PFSK-1 (cell line): ENCODE measurements around the gene UVSSA.

Source experiments
- FOXP2 ChIP-seq: optimal IDR thresholded peaks from 2 replicates; pipeline ENCODE3; 2011; ENCODE audit warnings: borderline replicate concordance, control low read depth, inconsistent platforms; ENCODE audit not compliant: insufficient read depth; ENCODE audit errors: extremely low read length, extremely low read depth
- POLR2AphosphoS5 ChIP-seq: IDR thresholded peaks from 2 replicates; pipeline ENCODE4 v1.6.1; 2012; ENCODE audit warnings: low read depth, mild to moderate bottlenecking, control low read depth, low read length, moderate library complexity
- SIN3A ChIP-seq: IDR thresholded peaks from 2 replicates; pipeline ENCODE4 v1.6.1; 2012; ENCODE audit warnings: mild to moderate bottlenecking, low read length, moderate library complexity, borderline replicate concordance; ENCODE audit not compliant: insufficient read depth
- TAF1 ChIP-seq: IDR thresholded peaks from 2 replicates; pipeline ENCODE4 v1.6.1; 2012; ENCODE audit warnings: low read length, control low read depth, borderline replicate concordance; ENCODE audit not compliant: insufficient read depth
- TF ChIP-seq, protein P1 (sequence below), 2 experiments: IDR thresholded peaks; 2 replicates each; pipeline versions ENCODE4 v1.6.1 to v1.8.0; 2011 to 2012; ENCODE audit warnings: low read depth in 2 of 2, low read length in 2 of 2, control low read depth in 1 of 2, inconsistent platforms in 1 of 2, mild to moderate bottlenecking in 1 of 2, moderate library complexity in 1 of 2; ENCODE audit not compliant: insufficient read depth in 1 of 2

Gene UVSSA

DNA sequence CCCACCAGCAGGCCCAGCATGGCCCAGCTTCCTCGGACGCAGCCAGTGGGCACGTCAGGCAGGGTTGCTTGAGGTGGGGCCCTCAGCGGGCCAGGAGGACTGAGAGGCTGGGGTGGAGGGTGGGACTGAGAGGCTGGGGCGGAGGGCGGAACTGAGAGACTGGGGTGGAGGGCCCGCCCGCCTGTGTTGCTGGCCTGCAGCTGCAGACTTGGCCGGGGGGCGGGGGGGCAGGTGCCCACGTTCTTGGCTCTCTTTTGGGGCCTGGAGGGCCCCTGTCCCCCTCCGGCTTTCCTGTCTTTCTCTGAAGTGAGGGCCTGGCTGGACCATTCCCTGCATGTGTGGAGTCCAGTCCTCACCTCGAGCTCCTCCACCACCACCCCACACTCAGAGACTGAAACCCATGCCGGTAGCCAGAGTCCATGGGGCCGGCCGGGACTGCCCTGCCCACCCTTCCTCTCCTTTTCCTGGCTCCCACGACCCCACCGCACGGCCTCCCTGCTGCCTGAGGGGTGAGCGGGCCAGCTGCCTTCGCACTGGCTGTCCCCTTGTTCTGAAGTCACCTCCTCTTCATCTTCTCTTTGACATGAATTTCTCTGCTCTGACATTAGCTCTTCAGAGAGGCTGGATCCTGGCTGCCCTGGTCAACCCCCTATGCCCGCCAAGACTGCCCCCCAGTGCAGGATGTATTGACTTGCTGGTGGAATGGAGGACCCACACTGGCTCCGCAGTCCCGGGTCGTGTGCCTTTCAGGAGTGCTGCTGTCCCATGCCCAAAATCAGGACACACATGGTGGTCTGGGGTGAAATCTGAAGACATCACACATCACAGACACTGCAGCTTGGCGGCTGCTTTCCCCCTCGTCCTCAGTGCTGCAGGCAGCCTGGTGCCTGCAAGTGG, 69.3 kb downstream of the UVSSA start:
- TF ChIP-seq, protein P1, sequence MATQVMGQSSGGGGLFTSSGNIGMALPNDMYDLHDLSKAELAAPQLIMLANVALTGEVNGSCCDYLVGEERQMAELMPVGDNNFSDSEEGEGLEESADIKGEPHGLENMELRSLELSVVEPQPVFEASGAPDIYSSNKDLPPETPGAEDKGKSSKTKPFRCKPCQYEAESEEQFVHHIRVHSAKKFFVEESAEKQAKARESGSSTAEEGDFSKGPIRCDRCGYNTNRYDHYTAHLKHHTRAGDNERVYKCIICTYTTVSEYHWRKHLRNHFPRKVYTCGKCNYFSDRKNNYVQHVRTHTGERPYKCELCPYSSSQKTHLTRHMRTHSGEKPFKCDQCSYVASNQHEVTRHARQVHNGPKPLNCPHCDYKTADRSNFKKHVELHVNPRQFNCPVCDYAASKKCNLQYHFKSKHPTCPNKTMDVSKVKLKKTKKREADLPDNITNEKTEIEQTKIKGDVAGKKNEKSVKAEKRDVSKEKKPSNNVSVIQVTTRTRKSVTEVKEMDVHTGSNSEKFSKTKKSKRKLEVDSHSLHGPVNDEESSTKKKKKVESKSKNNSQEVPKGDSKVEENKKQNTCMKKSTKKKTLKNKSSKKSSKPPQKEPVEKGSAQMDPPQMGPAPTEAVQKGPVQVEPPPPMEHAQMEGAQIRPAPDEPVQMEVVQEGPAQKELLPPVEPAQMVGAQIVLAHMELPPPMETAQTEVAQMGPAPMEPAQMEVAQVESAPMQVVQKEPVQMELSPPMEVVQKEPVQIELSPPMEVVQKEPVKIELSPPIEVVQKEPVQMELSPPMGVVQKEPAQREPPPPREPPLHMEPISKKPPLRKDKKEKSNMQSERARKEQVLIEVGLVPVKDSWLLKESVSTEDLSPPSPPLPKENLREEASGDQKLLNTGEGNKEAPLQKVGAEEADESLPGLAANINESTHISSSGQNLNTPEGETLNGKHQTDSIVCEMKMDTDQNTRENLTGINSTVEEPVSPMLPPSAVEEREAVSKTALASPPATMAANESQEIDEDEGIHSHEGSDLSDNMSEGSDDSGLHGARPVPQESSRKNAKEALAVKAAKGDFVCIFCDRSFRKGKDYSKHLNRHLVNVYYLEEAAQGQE (IDR thresholded peaks at IDR 0.05; ENCODE audit: insufficient read depth in 1 of 2, low read depth in 2 of 2, low read length in 2 of 2), result no peak
- TF ChIP-seq POLR2AphosphoS5 (no peak), TAF1 (no peak), FOXP2 (no peak), SIN3A (no peak)

DNA sequence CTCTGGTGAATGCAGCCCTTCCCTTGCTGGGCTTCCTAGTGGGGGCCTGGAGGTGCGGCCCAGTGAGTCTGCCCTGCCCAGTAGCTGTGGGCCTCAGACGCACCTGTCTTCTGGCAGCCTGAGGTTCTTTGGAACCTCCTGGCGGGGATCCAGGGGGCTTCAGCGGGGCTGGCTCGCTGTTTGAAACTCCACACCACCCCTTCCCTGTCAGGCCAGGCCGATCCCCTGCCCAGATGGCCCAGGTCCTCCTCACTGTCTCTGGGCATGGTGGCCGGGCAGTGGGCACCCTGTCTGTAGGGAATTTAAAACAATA, 69.9 kb downstream of the UVSSA start:
- TF ChIP-seq, protein P1 (IDR thresholded peaks at IDR 0.05; ENCODE audit: insufficient read depth in 1 of 2, low read depth in 2 of 2, low read length in 2 of 2), result no peak
- no peak for TF ChIP-seq SIN3A
- no peak for TF ChIP-seq TAF1
- TF ChIP-seq FOXP2, result no peak
- no peak for TF ChIP-seq POLR2AphosphoS5

DNA sequence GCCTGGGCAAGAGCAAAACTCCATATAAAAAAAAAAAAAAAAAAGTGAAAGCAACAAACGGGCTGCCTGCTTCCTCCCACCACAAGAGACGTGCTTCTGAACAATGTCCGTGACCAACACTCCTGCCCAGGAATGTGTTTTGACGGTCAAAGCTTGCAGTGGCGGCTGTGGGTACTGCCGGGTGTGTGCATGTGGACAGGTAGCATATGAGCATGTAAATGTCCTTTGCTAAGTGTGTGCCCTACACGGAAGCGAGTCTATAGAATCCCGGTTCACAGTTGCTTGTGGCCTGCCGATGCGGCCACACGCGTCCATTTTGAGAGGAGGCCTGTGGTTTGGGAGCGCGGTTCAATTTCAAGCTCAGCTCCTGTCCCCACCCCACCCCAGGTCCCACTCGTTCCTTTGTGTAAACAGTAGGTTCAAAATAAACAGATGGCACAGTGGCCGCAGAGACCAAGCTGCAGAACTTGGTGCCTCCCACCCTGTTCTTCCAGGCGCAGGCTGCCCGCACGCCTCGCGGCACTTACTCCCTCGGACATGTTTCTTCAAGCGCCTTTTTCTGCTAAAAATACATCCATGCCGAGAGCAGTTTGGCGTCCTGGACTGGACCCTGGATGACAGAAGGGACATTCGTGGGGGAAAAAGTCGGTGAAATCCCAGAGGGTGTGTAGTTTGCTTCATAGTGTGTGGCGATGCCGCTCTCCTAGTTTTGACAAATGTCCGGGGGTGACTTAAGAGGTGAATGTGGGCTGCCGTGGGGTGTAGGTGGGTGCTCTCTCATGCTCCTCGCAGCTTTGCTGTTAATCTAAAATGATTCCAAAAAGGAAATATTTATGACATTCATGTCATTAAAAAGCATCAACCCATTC, 70.7 kb downstream of the UVSSA start:
- TF ChIP-seq TAF1 (no peak), SIN3A (no peak), POLR2AphosphoS5 (no peak), FOXP2 (no peak)
- TF ChIP-seq, protein P1 (IDR thresholded peaks at IDR 0.05; ENCODE audit: insufficient read depth in 1 of 2, low read depth in 2 of 2, low read length in 2 of 2), result no peak

DNA sequence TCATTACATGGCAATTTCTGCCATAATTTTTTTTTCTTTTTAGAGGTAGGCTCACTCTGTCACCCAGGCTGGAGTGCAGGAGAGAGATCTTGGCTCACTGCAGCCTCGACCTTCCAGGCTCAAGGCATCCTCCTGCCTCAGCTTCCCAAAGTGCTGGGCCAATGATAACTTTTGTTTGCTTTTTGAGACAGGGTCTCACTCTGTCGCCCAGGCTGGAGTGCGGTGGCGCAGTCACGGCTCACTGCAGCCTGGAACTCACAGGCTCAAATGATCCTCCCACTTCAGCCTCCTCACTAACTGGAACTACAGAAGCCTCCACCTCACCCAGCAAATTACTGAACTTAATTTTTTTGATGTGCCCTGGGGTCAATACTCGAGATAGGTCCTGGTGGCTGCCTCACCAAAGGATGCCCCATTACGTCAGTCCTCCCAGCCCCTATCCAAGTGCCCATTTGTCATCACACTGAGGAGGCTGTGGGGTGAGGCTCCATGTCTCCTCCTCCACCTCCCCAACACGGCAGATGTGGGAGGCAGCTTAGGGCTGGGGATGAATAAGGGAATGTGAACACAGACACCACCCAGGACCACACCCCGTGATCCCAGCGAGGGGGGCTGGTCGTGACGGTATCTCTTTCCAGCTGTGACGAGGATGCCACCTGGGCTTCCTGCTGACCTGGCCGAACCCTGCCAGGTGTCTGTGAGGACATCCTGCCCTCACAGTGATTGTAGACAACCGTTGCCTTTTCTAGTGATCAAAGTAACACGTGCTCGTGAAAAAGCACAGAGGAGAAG, 71.7 kb downstream of the UVSSA start:
- TF ChIP-seq, protein P1 (IDR thresholded peaks at IDR 0.05; ENCODE audit: insufficient read depth in 1 of 2, low read depth in 2 of 2, low read length in 2 of 2), result no peak
- no peak for TF ChIP-seq POLR2AphosphoS5
